ENCODE data around the gene TRPC4.

The TRPC4 gene

GRCh38 chr13:37682496-37682895, 187.1 kb downstream of the TRPC4 start:
- Histone ChIP-seq H3K36me3 (replicated peaks; ENCODE audit: low read depth, low read length) (no peaks in the 10 kb centered on the region), H3K9me3 (ENCODE audit: insufficient read depth, low read length) (no peaks in the 10 kb centered on the region), H4K20me1 (ENCODE audit: insufficient read depth, low read length) (no peaks in the 10 kb centered on the region), H3K79me2 (ENCODE audit: low read length) (no peaks in the 10 kb centered on the region), H3K9ac (ENCODE audit: low read length) (no peak overlapping the region), H2AFZ (ENCODE audit: low read depth, low read length) (no peak overlapping the region), H3K4me3 (ENCODE audit: low read length) (no peak overlapping the region), H3K27me3 (ENCODE audit: low read depth, low read length) (no peaks in the 10 kb centered on the region), H3K4me1 (ENCODE audit: low read length) (no peaks in the 10 kb centered on the region), H3K27ac (ENCODE audit: low read length) (no peak overlapping the region), H3K4me2 (ENCODE audit: low read length) (no peak overlapping the region)
- TF ChIP-seq CTCF (IDR thresholded peaks at IDR 0.05; ENCODE audit: low read depth, low read length) (no peak), EZH2phosphoT487 (IDR thresholded peaks at IDR 0.05; ENCODE audit: low read depth) (no peak)

GRCh38 chr13:37681281-37682032, 188.1 kb downstream of the TRPC4 start:
- no peak overlapping the region for H3K4me2 ChIP-seq (ENCODE audit: low read length)
- H2AFZ ChIP-seq (ENCODE audit: low read depth, low read length) = no peak overlapping the region

GRCh38 chr13:37680137-37680536, 189.4 kb downstream of the TRPC4 start:
- H3K4me3 ChIP-seq (ENCODE audit: low read length) = no peak overlapping the region
- H2AFZ ChIP-seq (ENCODE audit: low read depth, low read length) = no peak overlapping the region
- no peak overlapping the region for H3K27ac ChIP-seq (ENCODE audit: low read length)
- H3K27me3 ChIP-seq (ENCODE audit: low read depth, low read length) = no peaks in the 10 kb centered on the region
- no peaks in the 10 kb centered on the region for H3K9me3 ChIP-seq (ENCODE audit: insufficient read depth, low read length)
- no peaks in the 10 kb centered on the region for H3K36me3 ChIP-seq (replicated peaks; ENCODE audit: low read depth, low read length)
- no peaks in the 10 kb centered on the region for H4K20me1 ChIP-seq (ENCODE audit: insufficient read depth, low read length)
- no peaks in the 10 kb centered on the region for H3K79me2 ChIP-seq (ENCODE audit: low read length)
- H3K4me2 ChIP-seq (ENCODE audit: low read length) = no peak overlapping the region
- H3K9ac ChIP-seq (ENCODE audit: low read length) = no peak overlapping the region
- TF ChIP-seq EZH2phosphoT487 (IDR thresholded peaks at IDR 0.05; ENCODE audit: low read depth) (no peak), CTCF (IDR thresholded peaks at IDR 0.05; ENCODE audit: low read depth, low read length) (no peak)
- H3K4me1 ChIP-seq (ENCODE audit: low read length) = no peaks in the 10 kb centered on the region

More at GRCh38 chr13:37681281-37682032, 188.1 kb downstream of the TRPC4 start:
- no peaks in the 10 kb centered on the region for H3K4me1 ChIP-seq (ENCODE audit: low read length)
- no peak overlapping the region for H3K4me3 ChIP-seq (ENCODE audit: low read length)
- H4K20me1 ChIP-seq (ENCODE audit: insufficient read depth, low read length) = no peaks in the 10 kb centered on the region
- H3K9me3 ChIP-seq (ENCODE audit: insufficient read depth, low read length) = no peaks in the 10 kb centered on the region
- no peaks in the 10 kb centered on the region for H3K79me2 ChIP-seq (ENCODE audit: low read length)
- no peak overlapping the region for H3K27ac ChIP-seq (ENCODE audit: low read length)
- no peaks in the 10 kb centered on the region for H3K36me3 ChIP-seq (replicated peaks; ENCODE audit: low read depth, low read length)
- TF ChIP-seq CTCF (IDR thresholded peaks at IDR 0.05; ENCODE audit: low read depth, low read length) (no peak), EZH2phosphoT487 (IDR thresholded peaks at IDR 0.05; ENCODE audit: low read depth) (no peak)
- H3K27me3 ChIP-seq (ENCODE audit: low read depth, low read length) = no peaks in the 10 kb centered on the region
- no peak overlapping the region for H3K9ac ChIP-seq (ENCODE audit: low read length)

GRCh38 chr13:37679043-37679442, 190.5 kb downstream of the TRPC4 start:
- no peak overlapping the region for H3K9ac ChIP-seq (ENCODE audit: low read length)
- H3K4me3 ChIP-seq (ENCODE audit: low read length) = no peak overlapping the region
- H4K20me1 ChIP-seq (ENCODE audit: insufficient read depth, low read length) = no peaks in the 10 kb centered on the region
- H3K27ac ChIP-seq (ENCODE audit: low read length) = no peak overlapping the region
- H3K4me2 ChIP-seq (ENCODE audit: low read length) = no peak overlapping the region
- no peak overlapping the region for H2AFZ ChIP-seq (ENCODE audit: low read depth, low read length)
- H3K4me1 ChIP-seq (ENCODE audit: low read length) = no peaks in the 10 kb centered on the region
- no peak for TF ChIP-seq EZH2phosphoT487 (IDR thresholded peaks at IDR 0.05; ENCODE audit: low read depth)
- no peak for TF ChIP-seq CTCF (IDR thresholded peaks at IDR 0.05; ENCODE audit: low read depth, low read length)
- no peaks in the 10 kb centered on the region for H3K36me3 ChIP-seq (replicated peaks; ENCODE audit: low read depth, low read length)
- no peaks in the 10 kb centered on the region for H3K27me3 ChIP-seq (ENCODE audit: low read depth, low read length)
- no peaks in the 10 kb centered on the region for H3K9me3 ChIP-seq (ENCODE audit: insufficient read depth, low read length)
- H3K79me2 ChIP-seq (ENCODE audit: low read length) = no peaks in the 10 kb centered on the region

Data from OCI-LY3 (cell line).